NCI-H2107 (cell line): ENCODE data around the gene IRX1.

Source experiments
- DNase-seq: peaks from one replicate; lab custom pipeline; 2025; lab: John Stamatoyannopoulos, UW

Gene IRX1

DNA sequence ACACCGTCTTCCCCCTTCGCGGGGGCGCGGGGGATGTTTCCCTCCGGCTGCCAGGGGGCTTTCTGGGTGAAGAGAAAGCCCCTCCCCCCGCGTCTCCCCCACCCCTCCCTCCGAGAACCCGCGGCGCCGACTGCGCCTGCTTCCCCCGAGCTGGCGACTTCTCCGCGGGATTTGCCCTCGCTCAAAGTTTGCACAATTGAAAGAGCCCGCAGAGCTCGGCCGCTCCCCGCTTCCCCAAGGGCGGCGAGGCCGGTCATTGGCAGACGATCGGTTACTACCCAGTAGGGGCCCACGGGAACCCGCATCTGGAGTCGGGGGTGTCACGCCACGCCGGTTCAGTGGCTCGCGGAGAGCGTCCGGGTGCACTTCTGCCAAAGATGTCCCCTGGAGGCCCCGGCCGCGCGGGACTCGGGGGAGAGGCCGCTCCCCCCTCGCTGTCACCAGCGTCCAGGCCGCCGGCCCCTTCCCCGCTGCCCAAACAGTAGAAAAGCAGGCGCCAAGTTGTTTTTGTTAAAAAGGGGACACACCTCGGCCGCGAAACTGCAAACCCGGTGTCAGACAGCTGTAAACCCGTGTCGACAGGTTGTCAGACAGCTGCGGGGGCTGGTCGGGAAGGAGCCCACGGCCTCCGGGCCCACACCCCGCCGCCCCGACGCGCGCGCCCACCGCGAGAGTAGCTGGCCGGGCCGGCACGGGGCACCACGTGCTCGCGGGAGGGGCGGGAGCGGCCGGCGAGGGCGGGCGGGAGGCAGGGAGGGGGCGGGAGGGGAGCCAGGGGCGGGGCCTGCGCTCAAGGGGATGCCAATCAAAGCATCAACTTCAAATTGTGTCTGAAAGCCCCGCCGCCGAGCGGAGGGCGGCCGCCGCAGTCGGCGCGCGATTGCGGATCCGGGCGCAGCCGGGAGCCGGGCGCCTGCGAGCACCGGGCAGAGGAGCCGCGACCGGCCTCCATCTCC lies at the start of gene IRX1:
TSS of gene IRX1 (plus strand) at position 827 of the 956 bp plus-strand sequence. CDS start 274 bp downstream, outside the sequence.
- DNase-seq: no peak

DNA sequence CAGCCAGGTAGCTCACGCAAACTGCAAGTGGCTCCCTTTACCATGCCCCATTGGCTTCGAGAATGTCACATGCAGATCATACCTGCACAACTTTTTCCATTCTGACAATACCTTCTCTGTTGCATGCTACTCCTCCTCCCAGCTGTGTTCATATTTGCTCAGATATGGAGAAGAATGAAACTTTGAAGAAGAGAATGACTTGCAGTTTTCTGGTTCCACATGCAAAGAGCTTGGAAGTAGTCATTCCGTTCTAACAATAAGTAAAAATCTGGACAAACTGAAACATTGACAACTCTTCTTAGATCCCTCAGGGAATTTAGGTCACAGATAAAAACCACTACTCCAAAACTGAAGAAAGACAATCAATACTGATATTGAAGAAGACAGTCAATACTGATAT lies 49.6 kb upstream of the IRX1 start:
- DNase-seq: no peak

DNA sequence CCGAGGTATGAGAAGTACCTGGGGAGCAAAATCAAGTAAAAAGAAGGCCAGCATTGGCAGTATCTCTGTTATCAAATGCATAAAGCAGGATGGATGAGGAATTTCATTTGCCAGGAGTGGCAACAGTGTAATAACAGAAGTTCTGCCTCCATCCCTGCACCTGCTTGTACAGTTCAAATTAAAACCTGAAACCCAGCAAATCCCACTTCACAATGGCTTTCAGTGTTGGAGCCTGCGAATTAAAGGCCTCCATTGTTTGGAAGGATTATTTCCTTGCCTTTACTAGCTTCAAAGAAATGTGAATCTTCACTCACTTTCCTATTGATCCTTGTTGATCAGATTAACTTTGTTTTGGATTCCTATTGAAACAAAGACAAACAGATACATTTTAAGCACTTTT lies 31.5 kb upstream of the IRX1 start:
- DNase-seq: no peak

DNA sequence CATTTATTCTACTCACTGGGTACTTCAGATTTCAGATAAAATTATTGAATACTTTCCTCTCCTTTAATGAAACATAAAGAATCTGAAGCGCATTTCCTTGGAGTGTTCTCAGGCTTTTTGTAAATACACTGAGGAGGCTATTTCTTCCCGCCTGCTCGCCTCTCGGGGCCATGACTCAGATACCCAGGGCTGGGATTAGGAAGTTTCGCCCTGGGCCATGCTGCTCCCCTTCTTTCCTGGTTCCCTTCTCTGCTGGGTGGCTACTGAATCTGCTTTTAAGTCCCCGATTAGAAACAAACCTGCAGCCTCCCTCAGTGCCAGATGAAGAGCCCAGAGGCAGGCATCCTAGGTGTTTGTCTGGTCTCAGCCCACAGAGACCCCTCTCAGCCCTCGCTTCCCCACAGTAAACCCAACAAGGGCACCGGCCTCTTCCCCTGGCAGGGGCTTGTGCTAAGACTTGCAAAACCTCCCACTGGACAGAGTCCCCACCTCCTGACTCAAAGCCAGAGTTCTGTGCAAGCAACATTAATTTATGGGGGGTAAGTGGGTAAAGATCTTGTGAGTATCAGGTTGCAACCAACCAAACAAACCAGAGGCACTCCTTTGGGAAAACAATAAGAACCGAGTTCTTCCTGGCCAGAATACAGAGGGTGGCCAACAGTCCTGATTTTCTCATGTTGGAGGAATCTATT lies 30.7 kb upstream of the IRX1 start:
- no peak for DNase-seq

DNA sequence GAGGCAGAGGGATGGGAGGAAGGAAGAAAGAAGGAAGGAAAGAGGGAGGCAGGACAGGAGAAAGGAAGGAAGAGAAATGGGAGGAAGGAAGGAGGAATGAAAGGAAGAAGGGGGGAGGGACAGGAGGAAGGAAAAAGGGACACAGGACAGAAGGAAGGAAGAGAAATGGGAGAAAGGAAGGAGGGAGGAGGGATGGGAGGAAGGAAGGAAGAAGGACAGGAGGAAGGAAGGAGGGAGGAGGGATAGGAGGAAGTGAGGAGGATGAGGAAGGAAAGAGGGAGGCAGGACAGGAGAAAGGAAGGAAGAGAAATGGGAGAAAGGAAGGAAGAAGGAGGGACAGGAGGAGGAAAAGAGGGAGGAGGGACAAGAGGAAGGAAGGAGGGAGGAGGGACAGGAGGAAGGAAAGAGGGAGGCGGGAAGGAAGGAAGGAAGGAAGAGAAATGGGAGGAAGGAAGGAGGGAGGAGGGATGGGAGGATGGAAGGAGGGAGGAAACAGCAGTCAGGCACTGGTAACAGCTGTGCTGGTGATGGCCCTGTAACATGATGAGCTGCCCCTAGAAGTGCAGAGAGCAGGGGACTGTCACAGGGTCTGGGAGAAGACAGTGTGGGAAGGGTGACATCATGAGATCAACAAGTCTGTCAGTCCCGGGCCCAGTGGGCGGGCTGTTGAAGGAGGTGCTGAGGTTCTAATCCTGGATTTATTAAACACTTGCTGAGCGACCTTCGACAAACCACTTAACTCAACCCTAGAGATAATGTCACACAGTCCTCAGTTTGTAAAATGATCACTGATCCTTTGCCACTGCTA lies 10.7 kb upstream of the IRX1 start:
- DNase-seq: no peak

DNA sequence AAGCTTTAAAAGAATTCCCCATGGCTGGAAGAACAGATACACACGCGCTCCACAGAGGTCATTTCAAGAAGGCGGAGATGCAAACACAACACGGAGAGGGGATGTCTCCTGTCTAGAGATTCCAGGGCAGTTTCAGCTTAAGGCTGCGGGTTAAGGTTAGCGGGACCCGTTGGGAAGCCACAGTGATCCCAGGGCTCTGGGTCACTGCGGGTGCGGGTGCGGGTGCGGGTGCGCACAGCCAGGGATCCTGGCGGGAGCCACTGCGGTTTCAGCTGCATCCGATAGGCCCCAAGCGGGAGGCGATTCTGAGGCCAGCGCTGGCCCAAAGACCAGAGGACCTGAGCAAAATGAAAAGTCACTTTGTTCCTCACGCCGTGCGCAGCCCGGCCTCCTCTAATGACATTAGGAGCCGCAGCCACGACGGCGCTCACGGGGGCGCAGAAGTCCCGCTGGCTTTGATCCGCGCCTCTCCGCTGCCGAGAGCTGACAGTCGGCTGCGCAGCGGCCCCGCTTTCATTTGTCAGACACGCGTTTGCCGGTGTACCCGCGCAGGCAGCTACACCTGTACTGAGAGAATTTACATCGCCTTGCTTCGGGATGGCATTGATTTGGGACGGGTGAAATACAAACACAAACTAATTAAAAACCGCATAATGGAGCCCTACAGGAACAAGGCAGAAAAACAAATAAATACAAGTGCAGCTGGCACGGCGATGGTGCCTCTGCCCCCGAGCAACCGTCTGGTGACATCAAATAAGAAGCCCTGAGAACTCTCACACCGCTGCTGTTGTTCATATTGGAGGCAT lies 5.3 kb upstream of the IRX1 start:
- no peak for DNase-seq

DNA sequence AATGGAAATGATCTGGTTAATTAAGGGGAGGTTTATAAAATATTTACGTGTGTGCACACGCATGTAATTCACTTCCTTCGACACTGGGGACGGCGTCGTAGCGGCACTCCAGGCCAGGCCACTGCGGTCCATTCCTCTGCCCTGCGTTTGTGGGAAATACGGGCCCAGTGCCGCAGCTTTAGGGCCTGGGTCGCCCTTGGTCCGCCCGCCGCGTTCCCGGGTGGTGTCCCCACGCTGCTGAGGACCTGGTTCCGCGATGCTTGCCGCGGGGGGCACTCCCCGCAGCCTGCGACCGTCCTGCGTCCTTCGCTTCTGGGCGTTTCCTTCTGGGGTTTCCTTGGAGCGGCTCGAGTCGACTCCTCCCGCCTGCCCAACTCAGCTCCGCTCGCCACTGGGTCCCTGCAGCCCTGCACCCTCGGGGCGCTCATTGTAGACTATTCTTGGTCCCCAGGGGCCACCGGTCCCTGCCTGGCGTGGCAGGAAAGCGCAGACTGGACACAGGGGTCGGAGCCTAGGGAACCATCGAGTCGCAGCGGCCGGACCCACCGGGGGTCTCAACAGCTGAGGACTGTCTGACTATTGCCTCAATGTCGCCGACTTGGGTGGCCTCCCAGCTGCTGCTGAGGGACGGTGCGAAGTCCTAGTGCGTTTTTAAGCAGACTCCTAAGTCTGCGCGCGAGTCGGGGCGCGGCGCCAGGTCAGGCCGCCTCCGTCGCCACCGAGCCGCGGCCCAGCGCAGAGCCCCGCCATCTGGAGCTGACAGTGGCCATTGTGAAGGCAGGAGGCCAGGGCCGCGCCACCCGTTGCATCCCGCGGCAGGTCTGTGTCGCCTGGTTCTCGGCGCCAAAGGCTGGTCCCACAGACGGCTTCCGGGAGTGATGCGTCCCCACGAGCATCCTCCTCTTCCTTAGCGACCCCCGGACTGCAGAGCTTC lies 4.4 kb upstream of the IRX1 start:
- no peak for DNase-seq

DNA sequence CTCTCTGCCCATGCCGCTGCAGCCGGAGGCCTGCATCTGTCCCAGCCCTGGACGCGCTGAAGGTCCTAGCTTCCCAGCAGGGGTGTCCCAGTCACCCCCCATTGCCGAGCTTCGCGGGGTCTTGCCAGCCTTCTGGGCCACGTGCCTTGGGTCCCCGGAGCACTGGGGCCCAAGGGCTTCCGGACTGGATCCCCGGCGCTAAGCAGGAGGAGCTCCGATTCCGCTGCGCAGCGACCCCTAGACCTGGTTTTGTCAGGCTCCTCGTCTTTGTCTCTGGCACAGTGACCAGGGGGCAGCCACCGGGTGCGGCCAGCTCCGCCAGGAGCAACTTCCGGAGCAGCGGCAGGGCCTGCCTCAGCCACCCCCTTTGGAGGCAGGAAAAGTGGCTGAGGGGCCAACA lies 3.3 kb upstream of the IRX1 start:
- no peak for DNase-seq

DNA sequence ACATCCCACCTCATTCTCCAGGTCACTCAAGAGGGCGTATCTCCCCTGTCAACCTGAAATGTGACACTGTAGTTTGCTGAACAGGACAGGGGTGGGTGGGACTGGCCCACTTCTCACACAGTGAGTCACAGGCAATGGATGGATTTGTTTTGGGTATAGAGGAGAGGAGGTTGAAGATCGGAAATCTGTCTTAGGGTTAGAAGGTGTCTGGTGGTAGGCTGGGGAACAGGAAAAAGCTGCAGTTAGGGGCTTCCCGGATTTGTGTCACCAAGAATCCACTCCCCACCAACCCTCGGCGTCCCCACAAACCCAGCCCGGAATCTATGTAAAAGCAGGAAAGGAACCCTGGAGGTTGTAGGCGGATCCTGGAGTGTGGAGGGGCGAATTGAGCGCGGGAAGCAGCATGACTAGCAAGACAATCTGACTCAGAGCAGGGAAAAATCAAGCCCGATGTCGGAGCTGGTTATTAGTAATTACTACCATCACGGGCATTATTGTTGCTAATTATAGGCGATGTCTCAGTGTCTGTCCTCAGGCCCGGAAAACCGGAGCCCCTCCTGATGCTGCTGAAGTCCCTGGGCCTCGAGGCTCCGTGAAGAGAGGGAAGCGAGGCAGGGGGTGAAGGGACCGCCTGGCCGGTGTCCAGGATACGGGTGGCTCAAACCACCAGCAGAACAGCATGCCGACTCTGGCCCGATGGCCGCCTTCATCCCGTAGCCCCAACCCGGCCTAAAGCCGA lies 1.7 kb upstream of the IRX1 start:
- no peak for DNase-seq

DNA sequence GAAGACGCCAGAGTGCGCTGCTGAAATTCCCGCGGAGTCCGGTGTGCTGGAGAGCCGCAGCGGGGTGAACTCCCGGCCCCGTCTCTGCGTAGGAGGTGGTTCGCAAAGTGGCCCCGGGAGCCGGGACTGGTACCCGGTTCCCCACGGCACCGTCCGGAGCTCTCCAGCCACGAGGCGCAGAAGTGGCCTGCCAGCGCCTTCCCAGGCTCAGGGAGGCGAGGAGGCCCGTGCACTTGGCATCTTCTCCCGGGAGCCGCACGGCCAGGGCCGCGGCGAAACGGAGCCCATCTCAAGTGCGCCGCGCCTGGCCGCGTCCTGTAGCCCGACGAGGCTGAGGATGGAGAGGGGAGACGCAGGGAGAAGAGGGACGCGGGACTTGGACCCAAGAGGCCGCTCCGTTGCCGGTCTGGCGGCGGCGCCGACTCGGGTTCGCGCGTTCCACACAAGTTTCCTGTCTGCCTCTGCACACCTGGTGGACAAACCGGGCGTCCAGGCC lies 1.1 kb upstream of the IRX1 start:
- no peak for DNase-seq

DNA sequence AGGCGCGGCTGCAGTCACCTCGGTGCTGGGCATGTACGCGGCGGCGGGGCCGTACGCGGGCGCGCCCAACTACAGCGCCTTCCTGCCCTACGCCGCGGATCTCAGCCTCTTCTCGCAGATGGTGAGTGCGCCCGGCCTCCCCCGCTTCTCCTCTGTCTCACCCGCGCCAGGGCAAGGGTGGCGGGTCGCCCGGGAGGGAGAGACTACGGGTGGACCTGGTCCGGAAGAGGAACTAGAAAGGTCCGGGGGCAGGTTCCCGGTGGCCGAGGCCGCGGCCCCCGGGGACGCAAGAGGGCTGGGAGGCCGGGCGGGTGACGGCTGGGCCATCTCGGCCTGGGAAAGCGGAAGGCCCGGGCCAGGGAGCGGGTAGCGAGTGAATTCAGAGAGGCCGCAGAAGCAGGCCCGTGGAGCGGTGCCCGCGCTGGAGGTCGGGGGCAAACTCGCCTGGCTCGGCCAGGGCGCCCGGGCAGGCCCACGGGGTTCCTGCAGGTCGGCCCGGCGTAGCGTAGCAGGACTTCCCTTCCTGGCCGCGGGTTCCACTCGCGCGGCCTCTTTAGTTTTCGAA lies 711 bp downstream of the IRX1 start:
- DNase-seq: no peak

DNA sequence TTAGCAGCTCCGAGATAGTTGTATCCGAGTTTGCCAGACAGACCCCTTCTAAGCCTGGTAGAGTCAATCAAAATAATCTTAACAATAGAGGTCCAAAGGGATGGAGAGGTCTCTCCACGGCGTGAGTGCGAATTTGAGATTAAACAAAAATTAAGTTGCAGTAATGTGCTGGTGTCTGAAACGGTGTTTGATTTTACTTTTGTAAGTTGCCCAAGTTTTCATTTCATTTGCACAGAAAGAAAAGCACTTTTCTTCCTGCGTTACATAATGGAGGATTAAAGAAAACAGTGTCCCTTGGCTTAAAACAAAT lies 1.2 kb downstream of the IRX1 start:
- no peak for DNase-seq

DNA sequence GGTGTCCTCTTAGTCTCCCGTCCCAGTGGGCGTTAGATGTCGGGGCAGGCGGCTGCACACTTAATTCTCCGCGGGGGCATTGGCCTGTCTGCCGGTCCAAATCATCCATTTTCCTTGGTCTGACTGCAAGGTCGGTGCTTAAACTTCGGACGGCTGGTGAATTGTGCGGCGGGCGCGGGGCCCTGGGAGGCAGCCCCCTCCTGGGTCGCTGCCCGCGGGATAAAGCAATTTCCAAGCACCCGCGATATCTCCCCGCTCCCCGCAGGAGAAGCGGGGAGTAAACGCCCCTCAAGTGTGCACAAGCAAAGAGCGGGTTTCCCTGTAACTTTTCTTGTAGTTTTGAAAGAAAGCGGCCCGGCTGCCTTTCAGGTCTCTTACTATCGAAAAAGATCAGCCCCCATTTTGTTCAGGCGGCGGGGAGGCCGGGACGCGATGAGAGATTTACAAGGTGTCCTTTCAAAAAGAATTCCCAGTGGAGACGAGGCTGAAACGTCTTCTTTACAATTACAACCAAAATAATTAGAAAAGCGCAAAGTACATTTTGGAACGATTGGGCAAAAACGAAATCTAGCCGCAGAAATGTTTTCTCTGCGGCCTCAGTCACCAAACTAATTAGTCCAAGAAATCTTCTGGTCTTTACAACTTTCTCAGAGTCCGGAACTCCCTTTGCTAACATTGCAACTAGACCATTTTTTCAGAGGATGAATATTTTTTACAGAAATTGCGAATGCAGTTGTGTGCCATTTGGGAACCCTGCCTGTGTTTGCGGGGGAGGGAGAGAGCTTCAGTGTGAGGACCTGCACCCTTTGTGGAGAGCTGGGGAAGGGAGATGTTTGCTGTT lies 1.8 kb downstream of the IRX1 start:
- DNase-seq: no peak

DNA sequence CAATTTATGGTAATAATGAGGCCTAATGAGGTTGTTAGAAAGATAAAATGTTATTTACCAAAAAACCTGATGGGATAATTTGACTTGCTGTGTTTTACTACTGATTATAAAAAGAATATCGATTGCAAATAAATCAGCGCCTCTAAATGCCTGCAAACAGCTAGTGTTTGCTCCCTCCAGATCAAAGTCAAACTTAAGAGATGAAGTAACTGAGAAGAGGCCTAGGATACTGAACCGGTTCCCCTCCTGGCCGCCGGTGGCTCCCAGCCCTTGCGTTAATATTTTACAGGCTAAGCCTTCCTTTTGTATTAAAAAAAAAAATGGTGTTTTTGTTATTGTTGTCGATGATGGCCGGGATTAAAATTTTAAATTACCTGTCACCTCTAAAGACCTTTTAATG lies 2.6 kb downstream of the IRX1 start:
- no peak for DNase-seq

DNA sequence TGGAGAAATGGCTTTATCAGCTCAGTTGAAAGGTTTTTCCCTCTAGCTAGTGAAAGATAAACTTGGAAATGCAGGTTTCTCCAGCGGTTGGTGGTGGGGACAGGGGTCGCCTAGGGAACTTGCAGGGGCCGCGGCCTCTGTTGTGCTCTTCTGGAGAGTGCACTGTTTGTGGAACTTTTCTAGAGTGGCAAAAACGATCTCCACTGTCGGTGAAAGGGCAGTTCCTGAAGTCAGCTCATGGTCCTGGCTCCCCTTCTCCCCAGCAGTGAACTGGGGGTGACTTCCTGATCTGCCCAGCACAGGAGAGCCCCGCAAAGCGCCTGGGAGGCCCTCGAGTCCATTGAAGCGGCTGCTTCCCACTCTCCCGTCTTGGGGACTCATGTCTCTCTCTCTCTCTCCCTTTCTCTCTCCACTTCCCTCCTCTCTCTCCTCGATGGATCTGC lies 3.2 kb downstream of the IRX1 start:
- DNase-seq: no peak

DNA sequence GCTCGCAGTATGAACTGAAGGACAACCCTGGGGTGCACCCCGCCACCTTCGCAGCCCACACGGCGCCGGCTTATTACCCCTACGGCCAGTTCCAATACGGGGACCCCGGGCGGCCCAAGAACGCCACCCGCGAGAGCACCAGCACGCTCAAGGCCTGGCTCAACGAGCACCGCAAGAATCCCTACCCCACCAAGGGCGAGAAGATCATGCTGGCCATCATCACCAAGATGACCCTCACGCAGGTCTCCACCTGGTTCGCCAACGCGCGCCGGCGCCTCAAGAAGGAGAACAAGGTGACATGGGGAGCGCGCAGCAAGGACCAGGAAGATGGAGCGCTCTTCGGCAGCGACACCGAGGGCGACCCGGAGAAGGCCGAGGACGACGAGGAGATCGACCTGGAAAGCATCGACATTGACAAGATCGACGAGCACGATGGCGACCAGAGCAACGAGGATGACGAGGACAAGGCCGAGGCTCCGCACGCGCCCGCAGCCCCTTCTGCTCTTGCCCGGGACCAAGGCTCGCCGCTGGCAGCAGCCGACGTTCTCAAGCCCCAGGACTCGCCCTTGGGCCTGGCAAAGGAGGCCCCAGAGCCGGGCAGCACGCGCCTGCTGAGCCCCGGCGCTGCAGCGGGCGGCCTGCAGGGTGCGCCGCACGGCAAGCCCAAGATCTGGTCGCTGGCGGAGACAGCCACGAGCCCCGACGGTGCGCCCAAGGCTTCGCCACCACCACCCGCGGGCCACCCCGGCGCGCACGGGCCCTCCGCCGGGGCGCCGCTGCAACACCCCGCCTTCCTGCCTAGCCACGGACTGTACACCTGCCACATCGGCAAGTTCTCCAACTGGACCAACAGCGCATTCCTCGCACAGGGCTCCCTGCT lies 3.8 kb downstream of the IRX1 start:
- no peak for DNase-seq
